Suprapubic skin (tissue), 4 donors: ENCODE data around the gene CHST11.

Source experiments
- EP300 ChIP-seq: sonication (generic); formaldehyde crosslinking; IDR thresholded peaks from one replicate; pipeline ENCODE4 v1.6.1; 2017; ENCODE audit warnings: antibody characterized with exemption
- POLR2A ChIP-seq, 2 donors: fragments of 450-650 bp; IDR thresholded peaks; one replicate each; pipeline ENCODE4 v1.6.1; 2017; ENCODE audit warnings: antibody characterized with exemption in 2 of 2, mild to moderate bottlenecking in 2 of 2, moderate library complexity in 2 of 2
- POLR2AphosphoS5 ChIP-seq, 3 donors: sonication (generic); formaldehyde crosslinking; IDR thresholded peaks; one replicate each; pipeline ENCODE4 v1.6.1; 2017; ENCODE audit warnings: antibody characterized with exemption in 3 of 3
- TF ChIP-seq, protein P1 (sequence below), 2 donors: fragments of 200-600 bp in 1 of 2; fragments of 450-650 bp in 1 of 2; sonication (generic) in 1 of 2; IDR thresholded peaks; one replicate each; pipeline ENCODE4 v1.5.1; 2016 to 2019; ENCODE audit warnings: antibody characterized with exemption in 2 of 2, mild to moderate bottlenecking in 1 of 2, moderate library complexity in 1 of 2

DNA sequence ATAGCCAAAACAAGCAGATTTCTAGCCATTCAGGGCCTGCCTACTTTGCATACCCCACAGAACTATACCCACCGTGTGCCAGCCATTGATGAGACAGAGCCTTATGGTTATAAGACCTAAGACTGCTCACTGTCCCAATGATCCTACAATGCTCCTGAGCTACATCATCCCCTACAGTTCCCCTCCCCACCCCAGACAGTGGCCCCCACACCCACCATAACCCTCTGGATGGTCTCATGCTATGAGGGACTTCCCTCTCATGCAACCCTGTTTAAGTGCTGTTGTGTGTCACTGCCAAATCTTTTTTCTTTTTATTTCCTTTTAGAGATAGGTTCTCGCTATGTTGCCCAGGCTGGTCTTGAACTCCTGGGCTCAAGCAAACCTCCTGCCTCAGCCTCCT, 75.9 kb downstream of the CHST11 start:
- TF ChIP-seq, protein P1, sequence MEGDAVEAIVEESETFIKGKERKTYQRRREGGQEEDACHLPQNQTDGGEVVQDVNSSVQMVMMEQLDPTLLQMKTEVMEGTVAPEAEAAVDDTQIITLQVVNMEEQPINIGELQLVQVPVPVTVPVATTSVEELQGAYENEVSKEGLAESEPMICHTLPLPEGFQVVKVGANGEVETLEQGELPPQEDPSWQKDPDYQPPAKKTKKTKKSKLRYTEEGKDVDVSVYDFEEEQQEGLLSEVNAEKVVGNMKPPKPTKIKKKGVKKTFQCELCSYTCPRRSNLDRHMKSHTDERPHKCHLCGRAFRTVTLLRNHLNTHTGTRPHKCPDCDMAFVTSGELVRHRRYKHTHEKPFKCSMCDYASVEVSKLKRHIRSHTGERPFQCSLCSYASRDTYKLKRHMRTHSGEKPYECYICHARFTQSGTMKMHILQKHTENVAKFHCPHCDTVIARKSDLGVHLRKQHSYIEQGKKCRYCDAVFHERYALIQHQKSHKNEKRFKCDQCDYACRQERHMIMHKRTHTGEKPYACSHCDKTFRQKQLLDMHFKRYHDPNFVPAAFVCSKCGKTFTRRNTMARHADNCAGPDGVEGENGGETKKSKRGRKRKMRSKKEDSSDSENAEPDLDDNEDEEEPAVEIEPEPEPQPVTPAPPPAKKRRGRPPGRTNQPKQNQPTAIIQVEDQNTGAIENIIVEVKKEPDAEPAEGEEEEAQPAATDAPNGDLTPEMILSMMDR (IDR thresholded peaks at IDR 0.05), result no peak
- TF ChIP-seq POLR2AphosphoS5 (IDR thresholded peaks at IDR 0.05), result no peak
- no peak for TF ChIP-seq POLR2A (IDR thresholded peaks at IDR 0.05)
- no peak for TF ChIP-seq EP300
